GM04503 (cell line): ENCODE data around the gene NCAPD2.
"Not testable (repeated sequence)": the region's sequence is repeated elsewhere in the genome, so short reads cannot be mapped to it uniquely, and the experiment has no call there.

Experiments
- DNase-seq: peaks from one replicate; pipeline ENCODE4 v3.0.0-alpha.2; 2012; ENCODE audit warnings: low read depth

NCAPD2 gene

GRCh38 chr12:6534945-6535696 is 41.2 kb downstream of the NCAPD2 start:
- no peak for DNase-seq

- DNase-seq = no peak
These were observed 41.7 kb downstream of the NCAPD2 start for GRCh38 chr12:6535697-6535946.

GRCh38 chr12:6535960-6536847 is 42.3 kb downstream of the NCAPD2 start:
- no peak for DNase-seq

- DNase-seq = no peak
These were observed 43.1 kb downstream of the NCAPD2 start for GRCh38 chr12:6536894-6537579.

- not testable (repeated sequence) for DNase-seq
These were observed 43.9 kb downstream of the NCAPD2 start for GRCh38 chr12:6537580-6538419.

GRCh38 chr12:6538420-6539313 is 44.8 kb downstream of the NCAPD2 start:
- no peak for DNase-seq

- no peak for DNase-seq
These were observed 45.4 kb downstream of the NCAPD2 start for GRCh38 chr12:6539314-6539682.

GRCh38 chr12:6539707-6540134 is 45.8 kb downstream of the NCAPD2 start:
- no peak for DNase-seq

- DNase-seq = peak; percentile 91
These were observed 46.4 kb downstream of the NCAPD2 start for GRCh38 chr12:6540181-6540877.

- no peak for DNase-seq
These were observed 47.7 kb downstream of the NCAPD2 start for GRCh38 chr12:6541371-6542165.

- no peak for DNase-seq
These were observed 48.5 kb downstream of the NCAPD2 start for GRCh38 chr12:6542209-6543009.

GRCh38 chr12:6546016-6546415 is 52.1 kb downstream of the NCAPD2 start:
- DNase-seq = no peak

GRCh38 chr12:6547566-6547965 is 53.7 kb downstream of the NCAPD2 start:
- no peak for DNase-seq

GRCh38 chr12:6547987-6548386 is 54.1 kb downstream of the NCAPD2 start:
- no peak for DNase-seq

- DNase-seq = no peak
These were observed 54.7 kb downstream of the NCAPD2 start for GRCh38 chr12:6548556-6548955.

GRCh38 chr12:6548966-6549683 is 55.2 kb downstream of the NCAPD2 start:
- no peak for DNase-seq

GRCh38 chr12:6549684-6550151 is 55.8 kb downstream of the NCAPD2 start:
- no peak for DNase-seq
